Activated T-cell treated with anti-CD3 and anti-CD28 coated beads, Interleukin-2, amount 50 U/mL, for 24 hours (primary cell): ENCODE results near the gene SAP30BP.

Experiments
- DNase-seq: peaks from one replicate; pipeline ENCODE4 v3.0.0-alpha.2; 2020
- H3K27ac Mint-ChIP-seq: 2 replicates; pipeline ENCODE4 v1.8.0; 2020; ENCODE audit warnings: mild to moderate bottlenecking, mixed read lengths
- H3K27me3 Mint-ChIP-seq: 2 replicates; pipeline ENCODE4 v1.8.0; 2020; ENCODE audit warnings: mixed read lengths
- H3K36me3 Mint-ChIP-seq: 2 replicates; pipeline ENCODE4 v1.8.0; 2020; ENCODE audit warnings: low read depth, mixed read lengths
- H3K4me1 Mint-ChIP-seq: 2 replicates; pipeline ENCODE4 v1.8.0; 2020; ENCODE audit warnings: low read depth, mixed read lengths
- H3K4me3 Mint-ChIP-seq: 2 replicates; pipeline ENCODE4 v1.8.0; 2020; ENCODE audit warnings: mild to moderate bottlenecking, moderate library complexity, mixed read lengths
- H3K9me3 Mint-ChIP-seq: 2 replicates; pipeline ENCODE4 v1.8.0; 2020; ENCODE audit warnings: mixed read lengths

SAP30BP gene

DNA sequence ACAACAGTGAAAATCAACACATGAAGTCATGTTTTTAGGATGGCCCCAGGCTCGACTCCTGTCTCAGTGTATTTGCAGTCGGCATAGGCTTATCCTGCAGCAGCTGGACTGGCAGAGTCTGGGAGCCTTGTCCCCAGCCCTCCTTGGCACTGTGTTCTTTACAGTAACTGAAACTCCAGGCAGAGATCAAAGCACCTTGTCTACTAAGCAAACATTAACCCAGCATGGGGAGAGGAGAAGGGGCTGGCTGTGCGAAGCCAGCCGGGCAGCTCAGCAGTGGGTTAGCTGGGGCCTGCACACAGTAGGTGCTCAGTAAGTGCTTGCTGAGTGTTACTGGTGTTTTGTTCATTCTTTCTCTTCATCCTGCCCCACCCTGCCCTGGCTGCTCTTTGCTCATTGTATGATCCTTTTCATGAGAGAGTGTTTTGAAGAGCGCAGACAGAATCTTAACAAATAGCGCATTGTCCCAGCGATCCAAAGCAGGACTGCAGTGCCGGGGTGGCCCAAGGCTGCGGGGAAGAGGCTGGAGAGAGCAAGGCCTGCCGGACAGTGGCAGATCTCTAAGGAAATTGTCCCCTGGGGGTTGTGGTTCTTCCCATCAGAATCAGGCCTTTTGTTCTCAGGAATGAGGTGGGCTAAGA lies 30.6 kb downstream of the SAP30BP start:
- Mint-ChIP-seq H3K36me3 (peaks cover 93% of the 10 kb centered on the region), H3K27me3 (no peaks in the 10 kb centered on the region), H3K9me3 (no peaks in the 10 kb centered on the region), H3K4me3 (no peak overlapping the region), H3K4me1 (no peaks in the 10 kb centered on the region), H3K27ac (no peak overlapping the region)
- DNase-seq, result no peak

DNA sequence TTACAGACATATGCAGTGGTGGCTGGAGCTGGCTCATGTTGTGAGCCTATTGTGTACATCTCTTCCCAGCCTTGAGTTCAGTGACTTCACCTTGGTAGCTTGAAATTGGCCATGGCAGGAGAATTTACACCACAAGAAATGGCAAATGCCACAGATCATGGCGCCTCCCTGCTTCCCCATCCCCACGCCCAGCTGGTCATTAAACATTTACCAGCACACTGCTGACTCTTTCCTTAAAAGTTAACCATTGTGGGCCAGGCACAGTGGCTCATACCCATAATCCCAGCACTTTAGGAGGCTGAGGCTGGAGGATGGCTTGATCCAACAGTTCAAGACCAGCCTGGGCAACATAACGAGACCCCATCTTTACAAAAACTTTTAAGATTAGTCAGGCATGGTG lies 31.5 kb downstream of the SAP30BP start:
- Mint-ChIP-seq H3K4me1 (no peaks in the 10 kb centered on the region), H3K4me3 (no peak overlapping the region), H3K36me3 (peaks cover 93% of the 10 kb centered on the region), H3K9me3 (no peaks in the 10 kb centered on the region), H3K27ac (peak overlapping the region; percentile 20), H3K27me3 (no peaks in the 10 kb centered on the region)
- DNase-seq, result no peak

DNA sequence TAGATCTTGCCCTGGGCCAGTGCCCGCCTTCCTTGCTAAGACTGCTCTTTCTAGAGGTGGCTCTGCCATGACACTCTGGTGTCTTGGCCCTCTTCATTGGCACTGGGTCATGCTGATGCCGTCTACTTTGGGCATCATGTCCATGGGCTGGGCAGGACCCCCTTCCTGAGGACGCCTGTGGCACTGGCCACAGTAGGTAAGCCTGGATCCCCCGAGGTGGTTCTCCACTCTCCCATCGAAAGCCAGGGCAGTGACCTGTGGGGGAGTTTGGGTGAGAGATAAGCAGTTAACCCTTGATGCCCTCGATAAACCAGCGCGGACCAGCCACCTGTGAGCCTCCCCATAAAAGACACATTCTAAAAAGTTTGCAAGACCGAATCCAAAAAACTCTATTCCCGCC lies 34.1 kb downstream of the SAP30BP start:
- Mint-ChIP-seq H3K27ac (no peak overlapping the region), H3K27me3 (no peaks in the 10 kb centered on the region), H3K4me1 (no peaks in the 10 kb centered on the region), H3K9me3 (no peaks in the 10 kb centered on the region), H3K4me3 (no peak overlapping the region), H3K36me3 (peaks cover 95% of the 10 kb centered on the region)
- DNase-seq, result no peak

DNA sequence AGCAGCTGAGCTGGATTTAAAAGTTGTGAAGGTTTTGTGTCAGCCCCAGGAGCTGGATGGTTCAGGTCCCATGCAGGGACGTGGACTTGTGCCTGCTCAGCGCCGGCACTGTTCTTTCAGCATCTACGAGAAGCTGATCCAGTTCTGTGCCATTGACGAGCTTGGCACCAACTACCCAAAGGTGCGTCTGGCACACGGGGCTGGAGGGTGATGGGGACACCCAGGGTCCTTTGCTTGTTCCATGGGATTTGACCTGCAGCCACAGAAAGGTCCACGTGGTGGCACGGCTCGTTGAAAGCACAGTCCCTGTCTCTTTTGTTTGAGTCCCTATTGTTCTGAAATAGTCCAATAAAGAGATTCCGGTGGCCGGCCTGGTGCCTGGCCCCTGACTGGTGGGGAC lies 36.1 kb downstream of the SAP30BP start:
- DNase-seq, result no peak
- Mint-ChIP-seq H3K4me3 (no peak overlapping the region), H3K27ac (no peak overlapping the region), H3K4me1 (no peaks in the 10 kb centered on the region), H3K36me3 (peaks cover 96% of the 10 kb centered on the region), H3K9me3 (no peaks in the 10 kb centered on the region), H3K27me3 (no peaks in the 10 kb centered on the region)

DNA sequence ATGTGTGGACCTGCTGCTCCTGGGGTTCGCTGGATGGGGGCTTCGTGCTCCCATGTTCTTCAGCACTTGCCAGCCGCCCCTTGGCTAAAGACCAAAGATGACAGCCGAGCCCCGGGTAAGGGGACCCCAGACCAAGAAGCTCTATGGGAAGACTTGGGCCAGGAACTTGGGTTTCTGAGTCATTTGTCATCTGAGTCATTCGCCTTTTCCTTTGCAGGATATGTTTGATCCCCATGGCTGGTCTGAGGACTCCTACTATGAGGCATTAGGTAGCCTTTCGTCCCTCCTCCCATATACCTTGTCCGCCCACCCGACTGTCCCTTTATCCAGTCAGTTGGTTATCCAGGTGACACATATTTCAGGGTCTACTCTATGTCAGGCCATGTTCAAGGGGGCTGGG lies 36.5 kb downstream of the SAP30BP start:
- Mint-ChIP-seq H3K4me1 (no peaks in the 10 kb centered on the region), H3K4me3 (no peak overlapping the region), H3K27me3 (no peaks in the 10 kb centered on the region), H3K9me3 (no peaks in the 10 kb centered on the region), H3K27ac (no peak overlapping the region), H3K36me3 (peaks cover 98% of the 10 kb centered on the region)
- DNase-seq, result no peak

DNA sequence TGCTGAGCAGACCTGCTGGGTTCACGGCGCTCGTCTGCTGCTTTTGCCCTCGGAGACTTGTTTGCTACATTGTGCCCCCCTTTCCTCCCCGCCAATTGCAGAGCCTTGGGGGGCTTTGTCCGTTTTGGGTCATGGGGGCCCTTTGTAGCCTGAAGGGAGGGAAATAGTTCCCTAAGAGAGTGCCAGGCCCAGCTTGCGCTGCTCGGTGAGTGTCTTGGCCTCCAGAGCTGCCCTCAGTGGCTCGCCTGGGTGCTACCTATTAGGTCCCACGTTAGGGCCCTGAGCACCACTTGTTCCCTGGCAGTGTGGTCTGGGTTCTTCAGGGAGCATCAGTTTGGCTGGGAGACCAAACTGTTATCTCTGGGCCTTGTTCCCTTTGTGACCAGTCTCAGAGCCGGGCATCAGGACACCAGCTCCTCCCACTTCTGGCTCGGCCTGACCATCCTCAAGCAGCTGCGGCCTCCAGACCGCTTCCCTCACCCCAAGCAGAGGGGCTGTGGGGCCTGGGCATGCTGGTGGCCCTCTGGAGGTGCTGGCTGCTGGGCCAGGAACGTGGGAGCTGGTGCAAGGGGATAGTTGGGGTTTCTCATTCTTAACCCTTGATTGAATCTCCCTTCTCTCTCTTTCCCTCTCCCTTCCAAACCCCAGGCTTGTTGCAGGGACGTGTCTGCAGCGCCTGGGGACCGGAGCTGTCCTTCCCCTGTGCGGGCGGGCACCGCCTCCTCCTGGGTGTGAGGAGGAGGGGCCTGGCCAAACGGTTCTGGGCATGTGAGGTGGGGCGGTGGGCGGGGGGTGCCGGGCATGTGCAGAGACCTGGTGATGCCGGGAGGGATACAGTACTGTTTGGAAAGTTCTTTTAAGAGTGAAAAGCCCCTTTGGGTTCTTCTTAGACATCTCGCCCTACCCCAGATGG lies 38.1 kb downstream of the SAP30BP start:
- Mint-ChIP-seq H3K27me3 (no peaks in the 10 kb centered on the region), H3K36me3 (peaks cover 86% of the 10 kb centered on the region), H3K27ac (no peak overlapping the region), H3K4me1 (no peaks in the 10 kb centered on the region), H3K4me3 (no peak overlapping the region), H3K9me3 (no peaks in the 10 kb centered on the region)
- no peak for DNase-seq

DNA sequence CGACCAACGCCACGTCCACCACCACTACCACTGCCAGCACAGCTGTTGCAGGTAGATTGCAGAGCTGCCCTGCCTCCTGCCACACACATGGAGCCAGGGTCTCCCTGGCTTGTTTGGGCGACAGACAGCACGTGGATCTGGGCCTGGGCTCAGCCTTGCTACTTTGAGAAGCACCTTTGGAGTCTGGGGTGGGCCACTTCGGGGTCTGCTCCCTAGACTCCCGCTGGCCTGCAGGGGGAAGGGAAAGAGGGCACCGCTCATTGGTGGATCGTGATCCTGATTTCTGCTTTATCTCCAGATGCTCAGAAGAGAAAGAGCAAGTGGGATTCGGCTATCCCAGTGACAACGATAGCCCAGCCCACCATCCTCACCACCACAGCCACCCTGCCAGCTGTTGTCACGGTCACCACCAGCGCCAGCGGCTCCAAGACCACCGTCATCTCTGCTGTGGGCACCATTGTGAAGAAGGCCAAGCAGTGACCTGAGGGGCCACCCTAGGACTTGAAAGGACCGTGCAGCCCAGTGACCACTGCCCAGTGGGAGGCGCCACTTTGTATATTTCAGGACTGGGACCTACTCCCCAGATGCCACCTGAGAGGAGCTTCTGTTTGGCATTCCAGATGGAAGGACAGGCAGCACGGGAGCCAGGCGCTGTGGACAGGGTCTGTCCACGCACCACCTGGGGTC lies 39.0 kb downstream of the SAP30BP start:
- Mint-ChIP-seq H3K27me3 (no peaks in the 10 kb centered on the region), H3K36me3 (peaks cover 76% of the 10 kb centered on the region), H3K4me1 (no peaks in the 10 kb centered on the region), H3K9me3 (no peaks in the 10 kb centered on the region), H3K27ac (no peak overlapping the region), H3K4me3 (no peak overlapping the region)
- DNase-seq, result no peak

DNA sequence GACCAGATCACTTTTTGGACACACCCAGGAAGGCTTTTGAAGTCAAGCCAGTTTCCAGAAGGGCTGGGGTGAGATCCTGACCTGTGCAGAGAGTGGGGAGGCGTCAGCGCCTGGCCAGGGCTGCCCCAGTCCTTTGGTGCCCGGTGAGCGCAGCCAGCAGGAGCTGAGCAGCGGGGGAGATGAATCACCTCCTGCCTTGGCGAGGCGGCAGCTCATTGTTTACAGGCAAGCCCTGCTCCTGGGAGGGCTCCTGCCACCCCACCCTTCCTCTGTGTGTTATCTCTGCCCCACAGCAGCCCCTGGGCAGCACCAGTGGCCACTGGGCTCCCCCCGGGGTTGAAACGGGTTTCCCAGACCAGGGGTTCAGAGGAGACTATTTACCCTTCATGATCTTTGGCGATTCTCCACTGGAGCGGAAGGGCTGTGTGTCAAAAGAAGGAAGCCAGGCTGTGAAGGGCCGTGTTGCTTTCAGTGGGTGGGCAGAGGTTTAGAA lies 40.0 kb downstream of the SAP30BP start:
- H3K36me3 Mint-ChIP-seq, result peaks cover 67% of the 10 kb centered on the region
- no peaks in the 10 kb centered on the region for H3K9me3 Mint-ChIP-seq
- no peaks in the 10 kb centered on the region for H3K27me3 Mint-ChIP-seq
- no peak overlapping the region for H3K4me3 Mint-ChIP-seq
- H3K27ac Mint-ChIP-seq, result peak overlapping the region; percentile 57
- no peaks in the 10 kb centered on the region for H3K4me1 Mint-ChIP-seq
- DNase-seq, result no peak

DNA sequence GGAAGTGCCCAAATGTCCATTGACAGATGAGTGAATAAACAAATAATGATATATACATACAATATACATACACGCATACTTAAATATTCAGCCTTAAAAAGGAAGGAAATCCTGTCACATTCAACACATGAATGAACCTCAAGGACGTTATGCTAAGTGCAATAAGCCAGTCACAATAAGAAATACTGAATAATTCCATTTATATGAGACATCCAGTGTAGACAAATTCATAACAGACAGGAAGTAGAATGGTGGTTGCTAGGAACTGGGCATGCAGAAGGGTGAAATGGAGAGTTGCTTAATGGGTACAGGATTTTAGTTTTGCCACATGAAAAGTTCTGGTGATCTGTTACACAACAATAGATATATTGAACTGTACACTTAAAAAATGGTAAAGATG lies 45.3 kb downstream of the SAP30BP start:
- Mint-ChIP-seq H3K4me3 (no peak overlapping the region), H3K9me3 (no peaks in the 10 kb centered on the region), H3K36me3 (peaks cover 14% of the 10 kb centered on the region), H3K27me3 (peaks cover 6% of the 10 kb centered on the region), H3K4me1 (no peaks in the 10 kb centered on the region), H3K27ac (no peak overlapping the region)
- no peak for DNase-seq

DNA sequence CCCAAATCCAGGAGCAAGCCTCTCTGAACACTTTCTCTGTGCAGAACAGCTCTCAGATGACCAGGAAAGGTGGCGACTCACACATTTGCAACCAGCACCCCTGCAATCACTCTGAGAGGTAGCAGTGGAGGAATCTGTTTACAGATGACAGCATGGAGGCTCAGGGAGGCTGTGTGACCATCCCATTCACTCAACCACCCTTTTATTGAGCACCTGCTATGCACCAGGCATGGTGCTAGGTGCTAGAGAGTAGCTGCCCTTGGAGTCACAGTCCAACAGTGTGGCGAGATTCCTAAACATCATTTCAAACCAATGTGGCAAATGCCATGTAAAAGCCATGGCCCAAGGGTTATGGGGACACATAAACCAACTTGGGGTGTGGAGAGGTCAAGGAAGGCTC lies 52.6 kb downstream of the SAP30BP start:
- Mint-ChIP-seq H3K27me3 (peaks cover 17% of the 10 kb centered on the region), H3K4me3 (no peak overlapping the region), H3K9me3 (no peaks in the 10 kb centered on the region), H3K36me3 (no peaks in the 10 kb centered on the region), H3K27ac (no peak overlapping the region), H3K4me1 (peaks cover 3% of the 10 kb centered on the region)
- DNase-seq, result no peak

DNA sequence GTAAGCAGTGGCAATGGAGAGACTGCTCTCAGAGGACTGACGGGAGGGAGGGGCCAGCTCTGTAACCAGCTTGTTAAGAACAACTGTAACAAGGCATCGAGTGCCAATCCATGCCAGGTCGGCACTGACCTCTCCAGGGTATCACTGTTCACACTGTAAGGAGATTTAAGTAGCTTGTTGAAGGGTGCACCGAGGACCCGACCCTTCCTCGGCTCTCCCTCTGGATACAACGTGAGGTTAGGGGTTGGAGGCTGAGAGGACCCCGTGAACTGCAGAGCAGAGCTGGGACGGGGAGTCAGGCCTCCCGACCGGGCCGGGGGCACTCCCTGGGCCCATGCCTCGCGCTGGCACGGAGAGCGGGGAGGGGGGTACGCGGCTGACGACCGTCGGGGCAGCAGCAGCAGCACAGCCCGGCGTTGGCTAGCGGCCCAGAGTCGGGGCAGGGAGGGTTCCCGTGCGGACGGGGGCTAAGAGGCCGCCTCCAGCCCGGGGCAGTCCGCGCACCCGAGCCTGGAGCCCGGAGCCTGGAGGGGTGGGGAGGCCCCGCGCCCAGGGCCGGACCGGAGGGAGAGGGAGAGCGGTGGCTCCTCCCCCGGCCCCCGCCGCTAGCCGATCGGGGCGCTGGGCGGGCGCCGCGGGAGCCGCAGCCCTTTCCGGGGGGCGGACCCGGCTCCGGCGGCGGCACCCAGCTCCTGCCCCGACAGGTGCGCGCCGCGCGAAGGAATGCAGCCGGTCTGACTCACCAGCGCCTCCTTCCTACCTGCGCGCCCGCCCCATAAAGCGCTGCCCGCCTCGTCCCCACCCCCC lies 53.7 kb downstream of the SAP30BP start, which contains the start of gene ITGB4:
ITGB4 (plus strand) TSS at position 804 of the 807 bp plus-strand sequence. CDS start 3,245 bp downstream, outside the sequence.
- Mint-ChIP-seq H3K36me3 (no peaks in the 10 kb centered on the region), H3K4me1 (peaks cover 3% of the 10 kb centered on the region), H3K9me3 (no peaks in the 10 kb centered on the region), H3K27ac (no peak within 1 kb of the TSS), H3K4me3 (peak within 1 kb of the TSS; percentile 64), H3K27me3 (peaks cover 16% of the 10 kb centered on the region)
- peak; percentile 62 for DNase-seq

DNA sequence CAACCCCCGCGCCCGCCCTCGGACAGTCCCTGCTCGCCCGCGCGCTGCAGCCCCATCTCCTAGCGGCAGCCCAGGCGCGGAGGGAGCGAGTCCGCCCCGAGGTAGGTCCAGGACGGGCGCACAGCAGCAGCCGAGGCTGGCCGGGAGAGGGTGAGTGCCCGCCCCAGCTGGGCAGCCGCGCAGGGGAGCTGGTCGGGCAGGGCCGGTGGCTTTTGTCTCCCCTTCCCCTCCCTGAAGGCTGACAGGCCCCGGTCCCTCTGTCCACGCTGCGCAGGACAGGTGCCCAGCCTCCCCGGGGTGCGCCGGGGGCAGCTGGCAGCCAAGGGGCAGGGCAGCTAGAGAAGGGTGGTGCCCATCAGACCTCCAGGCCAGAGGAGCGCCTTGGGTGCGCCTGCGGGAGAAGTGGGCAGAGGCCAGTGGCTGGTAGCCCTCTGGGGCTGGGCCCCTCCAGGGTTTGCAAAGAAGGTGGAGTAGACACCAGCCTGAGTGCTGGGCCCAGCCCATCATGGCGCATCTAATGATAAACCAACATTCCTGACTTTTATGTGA lies 54.4 kb downstream of the SAP30BP start:
- no peaks in the 10 kb centered on the region for H3K9me3 Mint-ChIP-seq

DNA sequence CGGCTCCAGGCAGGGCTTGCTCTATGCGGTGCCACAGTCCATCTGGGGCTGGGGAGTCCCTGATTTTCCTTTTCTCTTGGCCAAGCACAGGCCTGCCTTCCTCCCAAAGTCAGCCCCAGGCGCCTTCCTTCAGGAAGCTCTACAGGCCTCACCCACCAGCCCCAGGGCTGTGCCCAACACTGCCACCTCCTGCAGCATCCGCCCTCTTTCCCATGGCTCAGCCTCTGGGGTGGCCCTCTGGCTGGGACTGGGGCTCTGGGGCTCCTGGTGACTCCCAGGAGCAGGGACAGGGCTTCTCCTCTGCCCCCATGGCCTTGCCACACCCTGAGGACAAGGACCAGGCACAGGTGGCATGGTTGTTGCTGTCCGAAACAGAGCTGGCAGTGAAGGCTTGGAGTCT lies 54.9 kb downstream of the SAP30BP start:
- peak overlapping the region; percentile 6 for H3K4me3 Mint-ChIP-seq
- H3K9me3 Mint-ChIP-seq, result no peaks in the 10 kb centered on the region
- H3K27ac Mint-ChIP-seq, result no peak overlapping the region
- DNase-seq, result no peak
- H3K4me1 Mint-ChIP-seq, result peaks cover 3% of the 10 kb centered on the region
- peaks cover 13% of the 10 kb centered on the region for H3K27me3 Mint-ChIP-seq
- no peaks in the 10 kb centered on the region for H3K36me3 Mint-ChIP-seq

More for the DNA sequence above, 54.4 kb downstream of the SAP30BP start:
- peaks cover 13% of the 10 kb centered on the region for H3K27me3 Mint-ChIP-seq
- H3K27ac Mint-ChIP-seq, result no peak overlapping the region
- H3K36me3 Mint-ChIP-seq, result no peaks in the 10 kb centered on the region
- H3K4me1 Mint-ChIP-seq, result peaks cover 3% of the 10 kb centered on the region
- DNase-seq, result no peak
- no peak overlapping the region for H3K4me3 Mint-ChIP-seq
